ENCODE measurements around the gene ANKRD40CL. TPM values are rescaled to one million over a fixed set of nuclear protein-coding genes. Genes with fewer than 3 reads are reported as not detected.

The ANKRD40CL gene
- total RNA-seq, 4 donors from 2014 or later = not detected

DNA sequence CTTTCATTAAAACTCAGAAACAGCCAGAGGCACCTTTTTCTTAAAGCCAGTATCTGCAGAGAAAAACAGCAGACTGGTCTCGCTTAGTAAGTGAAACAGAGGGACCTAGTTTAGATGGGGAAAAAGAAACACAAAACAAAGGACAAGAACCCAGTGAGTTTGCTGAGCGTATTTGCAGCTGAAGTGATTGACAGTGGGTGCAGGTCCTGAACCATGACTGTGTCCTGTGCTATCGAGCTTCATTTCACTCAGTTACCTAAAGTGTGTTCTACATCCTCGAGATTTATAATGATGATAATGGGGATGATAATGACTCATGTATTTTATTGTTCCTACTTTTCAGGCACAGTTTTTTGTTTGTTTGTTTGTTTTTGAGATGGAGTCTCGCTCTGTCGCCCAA, 36.4 kb upstream of the ANKRD40CL start:
- peaks cover 7 to 56% (median 19%) of the 10 kb centered on the region in 3 donors for H3K4me1 ChIP-seq
- no peaks in the 10 kb centered on the region for H3K27me3 ChIP-seq
- no peak overlapping the region for H3K4me3 ChIP-seq
- TF ChIP-seq, protein P1, sequence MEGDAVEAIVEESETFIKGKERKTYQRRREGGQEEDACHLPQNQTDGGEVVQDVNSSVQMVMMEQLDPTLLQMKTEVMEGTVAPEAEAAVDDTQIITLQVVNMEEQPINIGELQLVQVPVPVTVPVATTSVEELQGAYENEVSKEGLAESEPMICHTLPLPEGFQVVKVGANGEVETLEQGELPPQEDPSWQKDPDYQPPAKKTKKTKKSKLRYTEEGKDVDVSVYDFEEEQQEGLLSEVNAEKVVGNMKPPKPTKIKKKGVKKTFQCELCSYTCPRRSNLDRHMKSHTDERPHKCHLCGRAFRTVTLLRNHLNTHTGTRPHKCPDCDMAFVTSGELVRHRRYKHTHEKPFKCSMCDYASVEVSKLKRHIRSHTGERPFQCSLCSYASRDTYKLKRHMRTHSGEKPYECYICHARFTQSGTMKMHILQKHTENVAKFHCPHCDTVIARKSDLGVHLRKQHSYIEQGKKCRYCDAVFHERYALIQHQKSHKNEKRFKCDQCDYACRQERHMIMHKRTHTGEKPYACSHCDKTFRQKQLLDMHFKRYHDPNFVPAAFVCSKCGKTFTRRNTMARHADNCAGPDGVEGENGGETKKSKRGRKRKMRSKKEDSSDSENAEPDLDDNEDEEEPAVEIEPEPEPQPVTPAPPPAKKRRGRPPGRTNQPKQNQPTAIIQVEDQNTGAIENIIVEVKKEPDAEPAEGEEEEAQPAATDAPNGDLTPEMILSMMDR (IDR thresholded peaks at IDR 0.05) = no peak
- TF ChIP-seq POLR2A (IDR thresholded peaks at IDR 0.05) = no peak
- H3K36me3 ChIP-seq = no peaks in the 10 kb centered on the region
- peak overlapping the region in 2 of 4 donors; percentile 45 to 65 for H3K27ac ChIP-seq
- intact Hi-C loops (cut with DNase I) = no loop called here
- H3K9me3 ChIP-seq = no peaks in the 10 kb centered on the region
- DNase-seq = no peak
- 48 to 60% methylated on average over 6 of the region's 6 CpGs for WGBS, 2 donors

- no peaks in the 10 kb centered on the region for H3K27me3 ChIP-seq
- no peaks in the 10 kb centered on the region for H3K9me3 ChIP-seq
- WGBS, 2 donors = 38 to 66% methylated on average over 6 to 8 of the region's 12 CpGs
- H3K36me3 ChIP-seq = no peaks in the 10 kb centered on the region
- no peak for DNase-seq
- intact Hi-C loops (cut with DNase I) = no loop called here
- TF ChIP-seq, protein P1 (IDR thresholded peaks at IDR 0.05) = no peak
- no peak for TF ChIP-seq POLR2A (IDR thresholded peaks at IDR 0.05)
- H3K4me1 ChIP-seq = peaks cover 11 to 64% (median 24%) of the 10 kb centered on the region in 3 donors
- no peak overlapping the region for H3K4me3 ChIP-seq
- peak overlapping the region in 3 of 4 donors; percentile 12 to 65 (median 45) for H3K27ac ChIP-seq
Measured at GRCh38 chr17:50802609-50803571, 35.6 kb upstream of the ANKRD40CL start.

GRCh38 chr17:50800196-50800700, 32.9 kb upstream of the ANKRD40CL start:
- H3K36me3 ChIP-seq = no peaks in the 10 kb centered on the region
- TF ChIP-seq POLR2A (IDR thresholded peaks at IDR 0.05) = no peak
- TF ChIP-seq, protein P1 (IDR thresholded peaks at IDR 0.05) = no peak
- DNase-seq = no peak
- H3K4me3 ChIP-seq = no peak overlapping the region
- 48 to 58% methylated on average over 11 of the region's 12 CpGs for WGBS, 2 donors
- peak overlapping the region in 2 of 4 donors; percentile 61 to 82 for H3K27ac ChIP-seq
- intact Hi-C loops (cut with DNase I) = no loop called here
- H3K9me3 ChIP-seq = no peaks in the 10 kb centered on the region
- peaks cover 11 to 64% (median 17%) of the 10 kb centered on the region in 3 donors for H3K4me1 ChIP-seq
- no peaks in the 10 kb centered on the region for H3K27me3 ChIP-seq

- peak overlapping the region in 3 of 4 donors; percentile 30 to 82 (median 61) for H3K27ac ChIP-seq
Measured at GRCh38 chr17:50799582-50799981, 32.3 kb upstream of the ANKRD40CL start.

More at GRCh38 chr17:50799582-50799981, 32.3 kb upstream of the ANKRD40CL start:
- WGBS, 2 donors = 91% methylated on average over 4 of the region's 9 CpGs; no CpG with 5 or more reads in 1 of the 2 donors
- intact Hi-C loops (cut with DNase I) = no loop called here
- Histone ChIP-seq H3K4me3 (no peak overlapping the region), H3K36me3 (no peaks in the 10 kb centered on the region), H3K27me3 (no peaks in the 10 kb centered on the region), H3K4me1 (peaks cover 11 to 64% (median 17%) of the 10 kb centered on the region in 3 donors), H3K9me3 (no peaks in the 10 kb centered on the region)
- no peak for DNase-seq
- TF ChIP-seq, protein P1 (IDR thresholded peaks at IDR 0.05) = no peak
- no peak for TF ChIP-seq POLR2A (IDR thresholded peaks at IDR 0.05)

Data from esophagus squamous epithelium (tissue), 5 donors.